H1 (cell line): Measurements from ENCODE around the gene CASK. TPM values are rescaled to one million over a fixed set of nuclear protein-coding genes. Genes with fewer than 3 reads are reported as not detected.

Experiments
- CTCF ChIA-PET: fragments of 300-600 bp; sonication (Branson Sonifier 250); formaldehyde crosslinking; loops from one replicate; lab custom pipeline; 2021; ENCODE audit not compliant: partially characterized antibody; lab: Charles Lee
- POLR2A ChIA-PET: fragments of 300-600 bp; sonication (Branson Sonifier 250); formaldehyde crosslinking; loops from one replicate; lab custom pipeline; 2021; ENCODE audit warnings: inconsistent platforms; ENCODE audit not compliant: partially characterized antibody; lab: Charles Lee
- DNase-seq, 2 experiments: peaks; one replicate each; pipeline versions ENCODE4 v3.0.0 to v3.0.0-alpha.2; 2010 to 2022; ENCODE audit warnings: low spot score in 2 of 2, low read depth in 1 of 2, mixed read lengths in 1 of 2
- FAIRE-seq: peaks from 2 replicates; lab custom pipeline; 2011; peaks lifted over from hg19 to GRCh38; lab: Jason Lieb, UNC
- H2AFZ ChIP-seq: 2 replicates; pipeline ENCODE4 v1.8.1; 2012; ENCODE audit warnings: low read length, inconsistent platforms
- H2AK5ac ChIP-seq: 2 replicates; pipeline ENCODE4 v1.6.1; 2013; ENCODE audit warnings: low read depth, low read length
- H2BK120ac ChIP-seq: replicated peaks from 2 replicates; pipeline ENCODE3; 2013; ENCODE audit warnings: low read depth, low read length, inconsistent platforms
- H2BK12ac ChIP-seq: 2 replicates; pipeline ENCODE4 v1.6.1; 2013; ENCODE audit warnings: low read depth, low read length
- H2BK15ac ChIP-seq: 2 replicates; pipeline ENCODE4 v1.6.1; 2013; ENCODE audit warnings: low read length
- H2BK20ac ChIP-seq: 2 replicates; pipeline ENCODE4 v1.6.1; 2013; ENCODE audit warnings: low read length
- H2BK5ac ChIP-seq: 2 replicates; pipeline ENCODE4 v1.6.1; 2013; ENCODE audit warnings: low read depth, low read length
- H3K14ac ChIP-seq: 2 replicates; pipeline ENCODE4 v1.6.1; 2013; ENCODE audit warnings: inconsistent platforms; ENCODE audit not compliant: insufficient read length
- H3K18ac ChIP-seq: 2 replicates; pipeline ENCODE4 v1.6.1; 2013; ENCODE audit warnings: low read length; ENCODE audit errors: extremely low read depth
- H3K23ac ChIP-seq: 2 replicates; pipeline ENCODE4 v1.6.1; 2013; ENCODE audit warnings: inconsistent platforms; ENCODE audit not compliant: insufficient read length
- H3K23me2 ChIP-seq: 2 replicates; pipeline ENCODE4 v1.6.1; 2013; ENCODE audit warnings: low read depth, low read length
- H3K27ac ChIP-seq: 2 replicates; pipeline ENCODE4 v1.6.1; 2011; ENCODE audit warnings: low read depth, low read length, inconsistent platforms
- H3K27me3 ChIP-seq, 4 experiments: replicated peaks in 1 of 4; 1 replicate in 1 of 4; 2 replicates in 3 of 4; pipeline versions ENCODE4 v1.6.1 to v1.8.1; 2011 to 2013; ENCODE audit warnings: low read length in 3 of 4, mild to moderate bottlenecking in 3 of 4, inconsistent platforms in 2 of 4, mixed read lengths in 2 of 4, moderate library complexity in 1 of 4; ENCODE audit not compliant: control insufficient read depth in 3 of 4, insufficient read depth in 3 of 4; ENCODE audit errors: extremely low read depth in 1 of 4
- H3K36me3 ChIP-seq, 4 experiments: 2 replicates each; pipeline versions ENCODE4 v1.6.1 to v1.8.1; 2011 to 2013; ENCODE audit warnings: mild to moderate bottlenecking in 4 of 4, low read length in 3 of 4, moderate library complexity in 2 of 4, control low read depth in 1 of 4, inconsistent platforms in 1 of 4; ENCODE audit not compliant: insufficient read depth in 4 of 4, control insufficient read depth in 2 of 4
- H3K4ac ChIP-seq: replicated peaks from 2 replicates; pipeline ENCODE3; 2013; ENCODE audit warnings: low read length, low read depth, mixed read lengths, inconsistent platforms; ENCODE audit not compliant: insufficient read length
- H3K4me1 ChIP-seq, 4 experiments: replicated peaks in 1 of 4; 1 replicate in 1 of 4; 2 replicates in 3 of 4; pipeline versions ENCODE4 v1.6.1 to v1.8.1; 2011 to 2013; ENCODE audit warnings: low read length in 3 of 4, inconsistent platforms in 2 of 4, mixed read lengths in 1 of 4; ENCODE audit not compliant: insufficient read depth in 4 of 4, control insufficient read depth in 3 of 4
- H3K4me2 ChIP-seq, 2 experiments: 2 replicates each; pipeline versions ENCODE4 v1.6.1 to v1.8.1; 2011 to 2013; ENCODE audit warnings: low read depth in 2 of 2, low read length in 2 of 2, control low read depth in 1 of 2, inconsistent platforms in 1 of 2, mild to moderate bottlenecking in 1 of 2; ENCODE audit not compliant: insufficient read depth in 1 of 2
- H3K4me3 ChIP-seq, 4 experiments: fragments of 200-600, 300-600 bp in 1 of 4; sonication (generic), shearing (Covaris generic), sonication (Bioruptor Twin) in 1 of 4; 2 replicates each; pipeline versions ENCODE4 v1.5.1 to v1.8.1; 2011 to 2016; ENCODE audit warnings: low read length in 4 of 4, low read depth in 3 of 4, control low read depth in 2 of 4, inconsistent platforms in 2 of 4, mild to moderate bottlenecking in 2 of 4, mixed read lengths in 1 of 4, moderate library complexity in 1 of 4; ENCODE audit not compliant: insufficient read depth in 2 of 4; ENCODE audit errors: extremely low read depth in 1 of 4
- H3K56ac ChIP-seq: replicated peaks from 2 replicates; pipeline ENCODE3; 2013; ENCODE audit warnings: low read depth, mild to moderate bottlenecking, mixed read lengths, low read length, inconsistent platforms; ENCODE audit not compliant: insufficient read length
- H3K79me1 ChIP-seq: 2 replicates; pipeline ENCODE4 v1.6.1; 2013; ENCODE audit warnings: low read depth, low read length, control low read depth
- H3K79me2 ChIP-seq, 2 experiments: 2 replicates each; pipeline versions ENCODE4 v1.6.1 to v1.8.1; 2012 to 2013; ENCODE audit warnings: low read length in 2 of 2, mild to moderate bottlenecking in 2 of 2, inconsistent platforms in 1 of 2; ENCODE audit not compliant: insufficient read depth in 2 of 2, control insufficient read depth in 1 of 2
- H3K9ac ChIP-seq, 4 experiments: replicated peaks in 1 of 4; 1 replicate in 1 of 4; 2 replicates in 3 of 4; pipeline versions ENCODE4 v1.6.1 to v1.8.1; 2011 to 2013; ENCODE audit warnings: low read depth in 3 of 4, low read length in 3 of 4, control low read depth in 2 of 4, mild to moderate bottlenecking in 2 of 4, moderate library complexity in 2 of 4, inconsistent platforms in 1 of 4; ENCODE audit errors: extremely low read depth in 1 of 4
- H3K9me3 ChIP-seq, 2 experiments: 2 replicates each; pipeline versions ENCODE4 v1.6.1 to v1.8.1; 2012 to 2013; ENCODE audit warnings: mild to moderate bottlenecking in 2 of 2, moderate library complexity in 2 of 2, control low read depth in 1 of 2, inconsistent platforms in 1 of 2, low read depth in 1 of 2, low read length in 1 of 2, mixed read lengths in 1 of 2; ENCODE audit not compliant: insufficient read depth in 2 of 2
- H4K20me1 ChIP-seq, 2 experiments: replicated peaks in 1 of 2; 2 replicates each; pipeline versions ENCODE3 to v1.8.1; 2011 to 2013; ENCODE audit warnings: inconsistent platforms in 2 of 2, low read length in 2 of 2, mild to moderate bottlenecking in 1 of 2; ENCODE audit not compliant: insufficient read depth in 2 of 2, control insufficient read depth in 1 of 2
- H4K5ac ChIP-seq: 2 replicates; pipeline ENCODE4 v1.6.1; 2013; ENCODE audit warnings: low read length, low read depth, mixed read lengths, inconsistent platforms; ENCODE audit not compliant: insufficient read length
- H4K8ac ChIP-seq: 2 replicates; pipeline ENCODE4 v1.8.0; 2013; ENCODE audit warnings: mild to moderate bottlenecking, moderate library complexity, low read length, inconsistent platforms; ENCODE audit not compliant: insufficient read depth; ENCODE audit errors: extremely low read depth
- H4K91ac ChIP-seq: replicated peaks from 2 replicates; pipeline ENCODE3; 2013; ENCODE audit warnings: low read length, mixed read lengths, inconsistent platforms; ENCODE audit not compliant: insufficient read length
- BRCA1 ChIP-seq: IDR thresholded peaks from 2 replicates; pipeline ENCODE4 v1.6.1; 2012; ENCODE audit warnings: low read depth, low read length, improper control_type of control experiment
- EGR1 ChIP-seq: IDR thresholded peaks from 2 replicates; pipeline ENCODE4 v1.6.1; 2011; ENCODE audit warnings: low read depth, low read length, borderline replicate concordance
- EZH2 ChIP-seq: fragments of 200-600 bp; sonication (generic); IDR thresholded peaks from 2 replicates; pipeline ENCODE4 v1.7.1; 2012; ENCODE audit warnings: low read depth, mild to moderate bottlenecking, moderate library complexity, low read length, inconsistent platforms; ENCODE audit not compliant: severe bottlenecking
- FOSL1 ChIP-seq: IDR thresholded peaks from 2 replicates; pipeline ENCODE4 v1.6.1; 2011; ENCODE audit warnings: mild to moderate bottlenecking, low read depth, low read length, moderate library complexity; ENCODE audit not compliant: insufficient read depth
- HDAC2 ChIP-seq, 2 experiments: fragments of 300-600 bp in 1 of 2; sonication (generic) in 1 of 2; IDR thresholded peaks; 2 replicates each; pipeline ENCODE4 v1.6.1; 2011 to 2012; ENCODE audit warnings: low read depth in 2 of 2, low read length in 2 of 2, mild to moderate bottlenecking in 2 of 2, moderate library complexity in 2 of 2, borderline replicate concordance in 1 of 2, inconsistent platforms in 1 of 2
- HDAC6 ChIP-seq: IDR thresholded peaks from one replicate; pipeline ENCODE4 v1.7.1; 2012; ENCODE audit warnings: low read depth, mild to moderate bottlenecking, inconsistent platforms, low read length, moderate library complexity
- JUN ChIP-seq: IDR thresholded peaks from 2 replicates; pipeline ENCODE4 v1.6.1; 2011; ENCODE audit warnings: low read depth, mild to moderate bottlenecking, improper control_type of control experiment, low read length
- JUND ChIP-seq: IDR thresholded peaks from 2 replicates; pipeline ENCODE4 v1.6.1; 2011; ENCODE audit warnings: mild to moderate bottlenecking, improper control_type of control experiment, low read length
- KDM1A ChIP-seq: fragments of 200-600, 300-600 bp; sonication (generic); IDR thresholded peaks from 2 replicates; pipeline ENCODE4 v1.7.1; 2016; ENCODE audit warnings: mild to moderate bottlenecking, low read length, borderline replicate concordance
- POLR2AphosphoS5 ChIP-seq: IDR thresholded peaks from 2 replicates; pipeline ENCODE4 v1.6.1; 2011; ENCODE audit warnings: low read depth, low read length
- RFX5 ChIP-seq: IDR thresholded peaks from 2 replicates; pipeline ENCODE4 v1.6.1; 2011; ENCODE audit warnings: low read depth, low read length, improper control_type of control experiment, borderline replicate concordance
- SIX5 ChIP-seq: IDR thresholded peaks from 2 replicates; pipeline ENCODE4 v1.6.1; 2011; ENCODE audit warnings: mild to moderate bottlenecking, low read depth, low read length
- SP4 ChIP-seq: IDR thresholded peaks from 2 replicates; pipeline ENCODE4 v1.6.1; 2012; ENCODE audit warnings: low read length, inconsistent platforms
- TCF12 ChIP-seq: IDR thresholded peaks from 2 replicates; pipeline ENCODE4 v1.6.1; 2011; ENCODE audit warnings: low read depth, mild to moderate bottlenecking, low read length
- WGBS, 2 experiments: shearing (Covaris generic) in 1 of 2; methylation state at CpG; one replicate each; pipeline versions ENCODE4 v1.1.6 to v1.1.7; 2013 to 2015; ENCODE audit warnings: low lambda C conversion rate in 2 of 2, mixed read lengths in 2 of 2, inconsistent platforms in 1 of 2, low coverage in 1 of 2, missing lambda C conversion rate in 1 of 2; ENCODE audit not compliant: insufficient replicate concordance in 2 of 2, insufficient coverage in 1 of 2, insufficient read length in 1 of 2; ENCODE audit errors: extremely low coverage in 1 of 2, missing lambda C conversion rate in 1 of 2; 5-methylcytosine and 5-hydroxymethylcytosine counted together
- polyA plus RNA-seq, 7 experiments: library from polyadenylated mRNA; depleted of rRNA in 3 of 7; stranded (reverse) in 5 of 7; unstranded in 2 of 7; fragments of >200 nt in 5 of 7; fragments of 200-250 nt in 2 of 7; gene quantifications; 1 replicate in 5 of 7; 2 replicates in 1 of 7; 4 replicates in 1 of 7; pipeline versions ENCODE4 v1.2.1 to v1.2.3, GENCODE V29; 2011 to 2013; ENCODE audit warnings: missing spikeins in 2 of 7, mixed read lengths in 2 of 7
- total RNA-seq: library from RNA; stranded (reverse); fragmentation: NEBNext Ultra II Directional; extraction: Animal tissue kit (Norgen Biotek cat#: 25700); gene quantifications from 2 replicates; pipeline ENCODE4 v1.2.1, GENCODE V29; 2021

Gene CASK
- total and polyA plus RNA-seq, 2 of the 8 experiments (the other 6 are each of a cell fraction or from before 2014, with no cell fraction given): 21.6 to 55.1 TPM

DNA sequence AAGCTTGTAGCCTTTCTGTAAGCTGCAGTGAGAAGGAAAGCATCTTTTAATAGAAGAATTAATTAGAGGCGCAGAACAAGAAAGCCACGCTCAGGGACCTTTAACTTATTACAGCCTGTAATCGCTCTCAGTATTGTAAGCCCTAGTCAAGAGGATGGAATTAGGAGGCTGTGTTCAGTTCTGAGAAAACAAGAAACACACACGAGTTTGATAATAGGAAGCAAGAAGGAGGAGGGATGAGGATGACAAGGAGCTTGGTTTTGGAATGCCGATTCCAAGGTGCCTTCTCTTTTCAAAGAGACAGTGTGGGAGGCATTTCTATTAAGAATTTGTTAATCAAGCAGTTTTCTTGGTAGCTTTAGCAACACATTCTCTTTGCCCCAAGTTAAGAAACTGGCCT is 406.9 kb downstream of the CASK start:
- no peak overlapping the region for H2AK5ac ChIP-seq
- peaks cover 0 to 3% (median 3%) of the 10 kb centered on the region in 4 experiments; a peak in 4 of 8 replicates for H3K36me3 ChIP-seq
- no peaks in the 10 kb centered on the region for H3K79me1 ChIP-seq
- no peak overlapping the region for H3K56ac ChIP-seq
- no peaks in the 10 kb centered on the region for H4K20me1 ChIP-seq
- H2BK5ac ChIP-seq: no peak overlapping the region
- no peak overlapping the region for H4K91ac ChIP-seq
- H3K27me3 ChIP-seq: no peaks in the 10 kb centered on the region
- FAIRE-seq: no peak
- CTCF ChIA-PET: interaction anchor here (1.3 kb wide), 2 partner anchors 59 to 244 kb away, joined by 3 read pairs; no protein-coding TSS in a partner anchor
- no peak overlapping the region for H3K27ac ChIP-seq
- H3K4me1 ChIP-seq: peaks cover 0 to 9% (median 3%) of the 10 kb centered on the region in 4 experiments; a peak in 4 of 7 replicates
- no peak overlapping the region for H3K23ac ChIP-seq
- H2BK15ac ChIP-seq: no peak overlapping the region
- no peak for DNase-seq
- H3K9me3 ChIP-seq: no peaks in the 10 kb centered on the region
- no peak overlapping the region for H3K9ac ChIP-seq
- H3K23me2 ChIP-seq: no peaks in the 10 kb centered on the region
- H3K79me2 ChIP-seq: no peaks in the 10 kb centered on the region
- no peak overlapping the region for H2AFZ ChIP-seq
- no peak overlapping the region for H2BK120ac ChIP-seq
- H3K14ac ChIP-seq: no peak overlapping the region
- H2BK20ac ChIP-seq: no peak overlapping the region
- 87% methylated on average over 3 of the region's 5 CpGs; no CpG with 5 or more reads in 1 of the 2 experiments for WGBS, 2 experiments
- no peak overlapping the region for H3K4me2 ChIP-seq
- no peak overlapping the region for H4K5ac ChIP-seq
- no peak overlapping the region for H2BK12ac ChIP-seq
- POLR2A ChIA-PET: interaction anchor here (0.9 kb wide), 1 partner anchor 174 kb away, joined by 3 read pairs; no protein-coding TSS in a partner anchor
- no peak overlapping the region for H3K4ac ChIP-seq
- no peak overlapping the region for H3K4me3 ChIP-seq
- H4K8ac ChIP-seq: no peak overlapping the region
- H3K18ac ChIP-seq: no peak overlapping the region
- TF ChIP-seq TCF12 (no peak), SP4 (no peak), JUN (no peak), HDAC2 (IDR thresholded peaks at IDR 0.05; ENCODE audit: borderline replicate concordance in 1 of 2, low read depth in 2 of 2, low read length in 2 of 2) (no peak), EZH2 (no peak), POLR2AphosphoS5 (no peak), HDAC6 (no peak), KDM1A (no peak), FOSL1 (no peak), RFX5 (no peak), SIX5 (no peak), JUND (no peak), EGR1 (no peak), BRCA1 (no peak)
